GM21526 (cell line): ENCODE data around the gene IFT81.

Experiments used
- ATAC-seq: cut with Tn5 transposase; IDR thresholded peaks from one replicate; pipeline ENCODE4 v1.9.1; 2021; ENCODE audit warnings: moderate library complexity; ENCODE audit not compliant: unreplicated experiment, low FRiP score

Gene IFT81

GRCh38 chr12:110266980-110267620 lies 142.9 kb downstream of the IFT81 start:
- ATAC-seq: no peak
